ENCODE results near the gene POMT1.

Gene POMT1

DNA sequence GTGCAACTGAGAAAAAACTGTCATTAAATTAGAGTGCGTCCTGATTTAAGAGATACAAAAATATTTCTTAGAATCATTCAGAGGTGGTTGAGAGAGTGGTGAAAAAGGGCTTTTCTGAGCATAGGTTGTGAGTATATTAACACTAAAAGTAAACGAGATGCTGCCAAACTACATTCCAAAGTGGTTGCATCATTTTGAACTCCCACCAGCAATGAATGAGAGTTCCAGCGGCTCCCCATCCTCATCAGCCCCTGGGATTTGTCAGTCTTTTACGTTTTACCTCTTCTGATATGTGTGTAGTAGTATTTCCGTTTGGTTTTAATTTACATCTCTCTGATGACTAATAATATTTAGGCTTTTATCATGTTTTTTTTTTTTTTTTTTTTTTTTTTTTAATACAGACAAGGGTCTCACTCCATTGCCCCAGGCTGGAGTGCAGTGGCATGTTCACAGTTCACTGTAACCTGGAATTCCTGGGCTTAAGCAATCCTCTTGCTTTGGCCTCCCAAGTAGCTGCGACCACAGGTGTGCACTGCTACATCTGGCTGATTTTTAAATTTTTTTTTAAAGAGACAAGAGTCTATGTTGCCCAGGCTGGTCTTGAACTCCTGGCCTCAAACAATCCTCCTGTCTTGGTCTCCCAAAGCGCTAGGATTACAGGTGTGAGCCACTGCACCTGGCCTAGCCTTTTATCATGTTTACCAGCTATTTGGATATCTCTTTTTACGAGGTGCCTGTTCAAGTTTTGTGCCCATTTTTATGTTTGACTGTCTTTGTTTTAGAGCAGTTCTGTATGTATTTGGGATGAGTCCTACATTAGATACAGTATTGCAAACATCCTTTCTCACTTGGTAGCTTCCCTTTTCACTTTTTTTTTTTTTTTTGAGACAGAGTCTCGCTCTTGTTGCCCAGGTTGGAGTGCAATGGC lies 59.6 kb downstream of the POMT1 start:
- H3K36me3 ChIP-seq (ENCODE audit: control insufficient read depth, low read length), result no peaks in the 10 kb centered on the region
- no peak overlapping the region for H3K27ac ChIP-seq (ENCODE audit: low read depth, low read length)
- no peaks in the 10 kb centered on the region for H3K79me2 ChIP-seq (ENCODE audit: control insufficient read depth, low read length)
- H3K4me1 ChIP-seq (ENCODE audit: control insufficient read depth, low read length), result no peaks in the 10 kb centered on the region
- H4K20me1 ChIP-seq (ENCODE audit: control insufficient read depth, insufficient read depth, low read depth, low read length), result no peaks in the 10 kb centered on the region
- peaks cover 10% of the 10 kb centered on the region; the same call in 1 of the 2 replicates for H3K9me3 ChIP-seq (ENCODE audit: control insufficient read depth, insufficient read depth, low read length)
- TF ChIP-seq CTCF (IDR thresholded peaks at IDR 0.05; ENCODE audit: low read depth, low read length, poor library complexity, severe bottlenecking) (no peak), EZH2phosphoT487 (IDR thresholded peaks at IDR 0.05; ENCODE audit: borderline replicate concordance, low read length) (no peak)
- no peaks in the 10 kb centered on the region for H3F3A ChIP-seq (ENCODE audit: control insufficient read depth, insufficient read depth)
- H3K27me3 ChIP-seq (ENCODE audit: control insufficient read depth, low read length), result no peaks in the 10 kb centered on the region
- no peak overlapping the region for H3K4me3 ChIP-seq (ENCODE audit: low read length)
- no peak overlapping the region for H3K4me2 ChIP-seq (ENCODE audit: low read length)
- no peaks in the 10 kb centered on the region for H3K9me2 ChIP-seq (replicated peaks; ENCODE audit: control insufficient read depth, low read length)

GRCh38 chr9:131565369-131565768 lies 62.7 kb downstream of the POMT1 start:
- Histone ChIP-seq H3K4me2 (ENCODE audit: low read length) (no peak overlapping the region), H3K27me3 (ENCODE audit: control insufficient read depth, low read length) (no peaks in the 10 kb centered on the region), H3K4me3 (ENCODE audit: low read length) (no peak overlapping the region), H3K36me3 (ENCODE audit: control insufficient read depth, low read length) (no peaks in the 10 kb centered on the region), H3K4me1 (ENCODE audit: control insufficient read depth, low read length) (no peaks in the 10 kb centered on the region), H3K9me2 (replicated peaks; ENCODE audit: control insufficient read depth, low read length) (no peaks in the 10 kb centered on the region), H3K79me2 (ENCODE audit: control insufficient read depth, low read length) (no peaks in the 10 kb centered on the region), H4K20me1 (ENCODE audit: control insufficient read depth, insufficient read depth, low read depth, low read length) (no peaks in the 10 kb centered on the region), H3K9me3 (ENCODE audit: control insufficient read depth, insufficient read depth, low read length) (peaks cover 10% of the 10 kb centered on the region; the same call in 1 of the 2 replicates), H3K27ac (ENCODE audit: low read depth, low read length) (no peak overlapping the region), H3F3A (ENCODE audit: control insufficient read depth, insufficient read depth) (no peaks in the 10 kb centered on the region)
- TF ChIP-seq EZH2phosphoT487 (IDR thresholded peaks at IDR 0.05; ENCODE audit: borderline replicate concordance, low read length) (no peak), CTCF (IDR thresholded peaks at IDR 0.05; ENCODE audit: low read depth, low read length, poor library complexity, severe bottlenecking) (no peak)

DNA sequence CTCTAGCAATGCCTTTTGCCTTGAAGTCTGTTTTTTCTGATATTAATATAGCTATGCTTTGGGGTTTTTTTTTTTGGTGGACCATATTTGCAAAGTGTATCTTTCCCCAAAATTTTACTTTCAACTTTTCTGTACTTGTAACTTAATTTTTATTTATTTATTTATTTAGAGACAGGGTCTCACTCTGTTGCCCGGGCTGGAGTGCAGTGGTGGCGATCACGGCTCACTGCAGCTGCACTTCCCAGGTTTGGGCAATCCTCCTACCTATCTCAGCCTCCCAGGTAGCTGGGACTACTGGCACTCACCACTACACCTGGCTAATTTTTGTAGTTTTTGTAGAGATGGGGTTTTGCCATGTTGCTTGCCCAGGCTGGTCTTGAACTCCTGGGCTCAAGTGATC lies 63.4 kb downstream of the POMT1 start:
- no peaks in the 10 kb centered on the region for H3F3A ChIP-seq (ENCODE audit: control insufficient read depth, insufficient read depth)
- H3K9me2 ChIP-seq (replicated peaks; ENCODE audit: control insufficient read depth, low read length), result no peaks in the 10 kb centered on the region
- no peak overlapping the region for H3K4me2 ChIP-seq (ENCODE audit: low read length)
- peaks cover 5% of the 10 kb centered on the region; the same call in 1 of the 2 replicates for H3K9me3 ChIP-seq (ENCODE audit: control insufficient read depth, insufficient read depth, low read length)
- no peaks in the 10 kb centered on the region for H3K4me1 ChIP-seq (ENCODE audit: control insufficient read depth, low read length)
- no peak for TF ChIP-seq CTCF (IDR thresholded peaks at IDR 0.05; ENCODE audit: low read depth, low read length, poor library complexity, severe bottlenecking)
- TF ChIP-seq EZH2phosphoT487 (IDR thresholded peaks at IDR 0.05; ENCODE audit: borderline replicate concordance, low read length), result no peak
- H3K27me3 ChIP-seq (ENCODE audit: control insufficient read depth, low read length), result no peaks in the 10 kb centered on the region
- no peak overlapping the region for H3K4me3 ChIP-seq (ENCODE audit: low read length)
- no peaks in the 10 kb centered on the region for H3K79me2 ChIP-seq (ENCODE audit: control insufficient read depth, low read length)
- no peak overlapping the region for H3K27ac ChIP-seq (ENCODE audit: low read depth, low read length)
- no peaks in the 10 kb centered on the region for H3K36me3 ChIP-seq (ENCODE audit: control insufficient read depth, low read length)
- H4K20me1 ChIP-seq (ENCODE audit: control insufficient read depth, insufficient read depth, low read depth, low read length), result no peaks in the 10 kb centered on the region

Measured in DOHH2 (cell line).